Activated B cell treated with CpG ODN at 0.5 μM for 24 hours (primary cell): ENCODE data around the gene NRXN3. TPM values are rescaled to one million over a fixed set of nuclear protein-coding genes. Genes with fewer than 3 reads are reported as not detected.

Source experiments
- ATAC-seq: fragments of 200-7000 bp; cut with Tn5 transposase; one replicate; pipeline ENCODE4 v1.10.0; 2021; ENCODE audit warnings: low read depth, mild to moderate bottlenecking, moderate library complexity
- CTCF ChIA-PET: fragments of 350-600 bp; sonication (Branson Sonifier 250); formaldehyde crosslinking; loops from one replicate; lab custom pipeline; 2021; ENCODE audit warnings: antibody characterized with exemption; lab: Charles Lee
- POLR2A ChIA-PET: fragments of 350-600 bp; sonication (Branson Sonifier 250); formaldehyde crosslinking; loops from one replicate; lab custom pipeline; 2021; ENCODE audit warnings: antibody characterized with exemption; lab: Charles Lee
- DNase-seq: peaks from one replicate; pipeline ENCODE4 v3.0.0; 2022
- H3K27ac Mint-ChIP-seq: one replicate; pipeline ENCODE4 v1.8.0; 2020; ENCODE audit warnings: mixed read lengths
- H3K27me3 Mint-ChIP-seq: one replicate; pipeline ENCODE4 v1.8.0; 2021; ENCODE audit warnings: mixed read lengths
- H3K36me3 Mint-ChIP-seq: one replicate; pipeline ENCODE4 v1.8.0; 2021; ENCODE audit warnings: low read depth, mixed read lengths
- H3K4me1 Mint-ChIP-seq: one replicate; pipeline ENCODE4 v1.8.0; 2021; ENCODE audit warnings: mixed read lengths
- H3K4me3 Mint-ChIP-seq: one replicate; pipeline ENCODE4 v1.8.0; 2020; ENCODE audit warnings: mild to moderate bottlenecking, mixed read lengths
- H3K9me3 Mint-ChIP-seq: one replicate; pipeline ENCODE4 v1.8.0; 2020; ENCODE audit warnings: mixed read lengths
- intact Hi-C: fragments of 100-400 bp; cut with micrococcal nuclease; formaldehyde crosslinking; loops from one replicate; pipeline ENCODE4 v1.15.1; 2024
- total RNA-seq: library from RNA; stranded (reverse); gene quantifications from 2 replicates; pipeline ENCODE4 v1.2.3, GENCODE V29; 2022
- TF ChIP-seq, protein P1 (sequence below): fragments of 200-600 bp; IDR thresholded peaks from one replicate; pipeline ENCODE4 v1.8.0; 2022; ENCODE audit warnings: antibody characterized with exemption, mild to moderate bottlenecking

Gene NRXN3
- total RNA-seq, 1 donor from 2014 or later: not detected

DNA sequence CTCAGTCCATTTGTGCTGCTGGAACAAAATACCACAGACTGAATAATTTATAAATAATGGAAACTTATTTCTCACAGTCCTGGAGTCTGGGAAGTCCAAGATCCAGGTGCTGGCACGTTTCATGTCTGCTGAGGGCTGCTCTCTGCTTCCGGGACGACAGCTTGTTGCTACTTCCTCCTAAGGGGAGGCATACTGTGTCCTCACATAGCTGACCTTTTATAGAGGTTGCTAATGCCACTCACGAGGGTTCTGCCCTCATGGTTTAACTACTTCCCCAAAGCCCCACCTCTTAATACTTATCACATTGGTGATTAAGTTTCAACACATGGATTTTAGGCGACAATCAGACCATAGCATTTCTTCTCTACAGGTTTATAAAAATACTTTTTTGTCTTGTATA, 411.1 kb downstream of the NRXN3 start:
- no peaks in the 10 kb centered on the region for H3K36me3 Mint-ChIP-seq
- TF ChIP-seq, protein P1, sequence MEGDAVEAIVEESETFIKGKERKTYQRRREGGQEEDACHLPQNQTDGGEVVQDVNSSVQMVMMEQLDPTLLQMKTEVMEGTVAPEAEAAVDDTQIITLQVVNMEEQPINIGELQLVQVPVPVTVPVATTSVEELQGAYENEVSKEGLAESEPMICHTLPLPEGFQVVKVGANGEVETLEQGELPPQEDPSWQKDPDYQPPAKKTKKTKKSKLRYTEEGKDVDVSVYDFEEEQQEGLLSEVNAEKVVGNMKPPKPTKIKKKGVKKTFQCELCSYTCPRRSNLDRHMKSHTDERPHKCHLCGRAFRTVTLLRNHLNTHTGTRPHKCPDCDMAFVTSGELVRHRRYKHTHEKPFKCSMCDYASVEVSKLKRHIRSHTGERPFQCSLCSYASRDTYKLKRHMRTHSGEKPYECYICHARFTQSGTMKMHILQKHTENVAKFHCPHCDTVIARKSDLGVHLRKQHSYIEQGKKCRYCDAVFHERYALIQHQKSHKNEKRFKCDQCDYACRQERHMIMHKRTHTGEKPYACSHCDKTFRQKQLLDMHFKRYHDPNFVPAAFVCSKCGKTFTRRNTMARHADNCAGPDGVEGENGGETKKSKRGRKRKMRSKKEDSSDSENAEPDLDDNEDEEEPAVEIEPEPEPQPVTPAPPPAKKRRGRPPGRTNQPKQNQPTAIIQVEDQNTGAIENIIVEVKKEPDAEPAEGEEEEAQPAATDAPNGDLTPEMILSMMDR: no peak
- intact Hi-C loops: no loop called here
- peaks cover 5% of the 10 kb centered on the region for H3K9me3 Mint-ChIP-seq
- POLR2A ChIA-PET: no interaction called here
- H3K27ac Mint-ChIP-seq: no peak overlapping the region
- ATAC-seq (no peak), DNase-seq (no peak)
- CTCF ChIA-PET: interaction anchor here (0.8 kb wide), 1 partner anchor 16 kb away, joined by 3 read pairs; no protein-coding TSS in a partner anchor
- H3K4me3 Mint-ChIP-seq: no peak overlapping the region
- H3K27me3 Mint-ChIP-seq: peaks cover 2% of the 10 kb centered on the region
- no peaks in the 10 kb centered on the region for H3K4me1 Mint-ChIP-seq

DNA sequence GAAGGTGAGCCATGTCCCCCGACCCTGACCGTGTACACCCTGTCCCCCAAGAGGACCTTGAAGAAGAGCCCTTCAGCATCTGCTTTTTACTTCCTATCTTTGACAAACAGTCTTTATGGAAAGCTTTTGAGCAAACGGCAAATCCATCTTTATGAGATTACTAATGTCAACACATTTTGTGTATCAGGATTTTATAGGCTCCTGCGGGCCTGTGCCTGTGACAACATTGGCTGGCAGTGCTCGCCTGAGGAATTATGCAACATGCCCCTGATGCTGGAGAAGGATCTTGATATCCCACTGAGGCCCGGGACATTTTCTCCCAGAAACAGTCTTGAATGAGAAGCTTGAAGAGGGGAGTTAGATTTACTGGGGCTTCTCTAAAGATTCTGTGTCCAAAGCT, 416.5 kb downstream of the NRXN3 start:
- DNase-seq (no peak), ATAC-seq (no peak)
- no peaks in the 10 kb centered on the region for H3K4me1 Mint-ChIP-seq
- H3K36me3 Mint-ChIP-seq: no peaks in the 10 kb centered on the region
- TF ChIP-seq, protein P1: no peak
- ChIA-PET CTCF (no interaction called here), POLR2A (no interaction called here)
- intact Hi-C loops: no loop called here
- H3K27me3 Mint-ChIP-seq: peaks cover 4% of the 10 kb centered on the region
- H3K27ac Mint-ChIP-seq: no peak overlapping the region
- H3K9me3 Mint-ChIP-seq: no peaks in the 10 kb centered on the region
- H3K4me3 Mint-ChIP-seq: no peak overlapping the region

- H3K27me3 Mint-ChIP-seq: peaks cover 4% of the 10 kb centered on the region
- intact Hi-C loops: no loop called here
- no peaks in the 10 kb centered on the region for H3K36me3 Mint-ChIP-seq
- H3K4me1 Mint-ChIP-seq: no peaks in the 10 kb centered on the region
- ATAC-seq (no peak), DNase-seq (no peak)
- no peaks in the 10 kb centered on the region for H3K9me3 Mint-ChIP-seq
- no peak overlapping the region for H3K4me3 Mint-ChIP-seq
- no peak overlapping the region for H3K27ac Mint-ChIP-seq
- TF ChIP-seq, protein P1: no peak
- ChIA-PET POLR2A (no interaction called here), CTCF (no interaction called here)
Observed at GRCh38 chr14:78588906-78589305, 418.7 kb downstream of the NRXN3 start.

DNA sequence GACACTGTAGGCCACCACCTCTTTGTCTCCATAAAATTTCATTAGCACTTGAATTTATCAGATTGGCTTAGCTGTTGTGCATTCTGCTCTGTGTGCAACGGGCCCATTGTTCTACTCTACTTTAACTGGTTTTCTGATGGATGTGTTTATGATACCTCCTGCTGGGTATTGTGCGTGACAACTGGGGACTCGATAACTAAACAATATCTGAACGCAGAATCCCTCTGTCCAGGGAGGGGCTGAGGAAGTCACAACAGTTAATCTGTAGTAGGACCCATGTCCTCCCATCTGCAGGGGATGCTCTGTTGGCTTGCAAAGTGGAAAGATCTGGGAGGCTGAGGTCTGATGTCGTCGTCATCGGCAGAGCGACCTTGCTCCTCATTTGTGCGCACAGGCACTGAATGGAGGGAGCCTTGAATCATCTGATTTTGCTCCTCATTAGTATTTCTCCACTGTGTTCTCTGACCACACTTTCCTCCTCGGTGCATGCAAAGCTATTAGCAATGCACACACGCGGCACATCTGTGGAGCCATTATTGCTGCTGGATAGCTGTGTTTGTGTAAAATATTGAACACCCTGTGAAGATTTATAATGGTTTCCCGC, 422.5 kb downstream of the NRXN3 start:
- TF ChIP-seq, protein P1: no peak
- CTCF ChIA-PET: no interaction called here
- H3K27ac Mint-ChIP-seq: no peak overlapping the region
- no peaks in the 10 kb centered on the region for H3K36me3 Mint-ChIP-seq
- no peak overlapping the region for H3K4me3 Mint-ChIP-seq
- ATAC-seq (no peak), DNase-seq (no peak)
- POLR2A ChIA-PET: no interaction called here
- H3K27me3 Mint-ChIP-seq: peaks cover 4% of the 10 kb centered on the region
- no peaks in the 10 kb centered on the region for H3K4me1 Mint-ChIP-seq
- intact Hi-C loops: loop anchor here (10.0 kb wide), 1 partner anchor 1288 kb away; no protein-coding TSS in a partner anchor
- H3K9me3 Mint-ChIP-seq: no peaks in the 10 kb centered on the region

GRCh38 chr14:78593949-78594348, 423.8 kb downstream of the NRXN3 start:
- no peak for DNase-seq
- no peak overlapping the region for H3K27ac Mint-ChIP-seq
- no peak for ATAC-seq
- H3K4me1 Mint-ChIP-seq: no peaks in the 10 kb centered on the region
- H3K9me3 Mint-ChIP-seq: no peaks in the 10 kb centered on the region
- TF ChIP-seq, protein P1: no peak
- no peak overlapping the region for H3K4me3 Mint-ChIP-seq
- ChIA-PET CTCF (no interaction called here), POLR2A (no interaction called here)
- H3K27me3 Mint-ChIP-seq: peaks cover 5% of the 10 kb centered on the region
- no peaks in the 10 kb centered on the region for H3K36me3 Mint-ChIP-seq
- intact Hi-C loops: loop anchor here (10.0 kb wide), 1 partner anchor 1289 kb away; no protein-coding TSS in a partner anchor
